Upper lobe of left lung (tissue), 4 donors: Measurements from ENCODE around the gene IKZF4.

ENCODE experiments used
- EP300 ChIP-seq, 4 donors: sonication (generic); formaldehyde crosslinking; IDR thresholded peaks; one replicate each; pipeline ENCODE4 v1.5.1; 2017; ENCODE audit warnings: antibody characterized with exemption in 4 of 4, control low read depth in 2 of 4
- POLR2A ChIP-seq, 4 donors: fragments of 450-650 bp; IDR thresholded peaks; one replicate each; pipeline ENCODE4 v1.5.1; 2016 to 2017; ENCODE audit warnings: antibody characterized with exemption in 4 of 4, mild to moderate bottlenecking in 2 of 4
- POLR2AphosphoS5 ChIP-seq, 2 donors: sonication (generic); formaldehyde crosslinking; IDR thresholded peaks; one replicate each; pipeline ENCODE4 v1.5.1; 2017; ENCODE audit warnings: antibody characterized with exemption in 2 of 2
- TF ChIP-seq, protein P1 (sequence below), 6 experiments: fragments of 450-650 bp in 4 of 6; fragments of 200-600 bp in 2 of 6; sonication (generic) in 2 of 6; IDR thresholded peaks; one replicate each; pipeline ENCODE4 v1.5.1; 2016 to 2019; ENCODE audit warnings: antibody characterized with exemption in 6 of 6

DNA sequence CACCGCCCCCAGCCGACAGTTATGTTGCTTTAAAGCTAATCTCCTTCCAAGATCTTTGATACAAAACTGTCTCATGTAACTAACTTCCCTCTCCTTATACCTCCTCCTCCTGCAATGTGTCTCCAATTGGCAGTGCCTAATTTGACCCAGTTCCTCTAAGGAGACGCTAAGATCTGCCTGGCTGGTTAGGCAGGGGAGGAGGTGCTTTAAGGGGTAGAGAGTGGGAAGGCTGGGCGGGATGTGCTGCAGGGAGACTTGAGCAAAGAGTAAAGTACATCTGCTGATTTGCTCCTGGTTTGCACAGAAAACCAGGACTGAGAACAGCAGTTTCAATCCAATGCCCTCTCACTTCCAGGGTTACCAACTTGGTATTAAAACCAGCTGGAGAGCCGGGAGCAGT lies 7.4 kb upstream of the IKZF4 start:
- TF ChIP-seq POLR2A (IDR thresholded peaks at IDR 0.05) (no peak), POLR2AphosphoS5 (IDR thresholded peaks at IDR 0.05) (no peak), EP300 (IDR thresholded peaks at IDR 0.05) (no peak)
- TF ChIP-seq, protein P1, sequence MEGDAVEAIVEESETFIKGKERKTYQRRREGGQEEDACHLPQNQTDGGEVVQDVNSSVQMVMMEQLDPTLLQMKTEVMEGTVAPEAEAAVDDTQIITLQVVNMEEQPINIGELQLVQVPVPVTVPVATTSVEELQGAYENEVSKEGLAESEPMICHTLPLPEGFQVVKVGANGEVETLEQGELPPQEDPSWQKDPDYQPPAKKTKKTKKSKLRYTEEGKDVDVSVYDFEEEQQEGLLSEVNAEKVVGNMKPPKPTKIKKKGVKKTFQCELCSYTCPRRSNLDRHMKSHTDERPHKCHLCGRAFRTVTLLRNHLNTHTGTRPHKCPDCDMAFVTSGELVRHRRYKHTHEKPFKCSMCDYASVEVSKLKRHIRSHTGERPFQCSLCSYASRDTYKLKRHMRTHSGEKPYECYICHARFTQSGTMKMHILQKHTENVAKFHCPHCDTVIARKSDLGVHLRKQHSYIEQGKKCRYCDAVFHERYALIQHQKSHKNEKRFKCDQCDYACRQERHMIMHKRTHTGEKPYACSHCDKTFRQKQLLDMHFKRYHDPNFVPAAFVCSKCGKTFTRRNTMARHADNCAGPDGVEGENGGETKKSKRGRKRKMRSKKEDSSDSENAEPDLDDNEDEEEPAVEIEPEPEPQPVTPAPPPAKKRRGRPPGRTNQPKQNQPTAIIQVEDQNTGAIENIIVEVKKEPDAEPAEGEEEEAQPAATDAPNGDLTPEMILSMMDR (IDR thresholded peaks at IDR 0.05): no peak
